ENCODE results near the gene ZMYND19. TPM values are rescaled to one million over a fixed set of nuclear protein-coding genes. Genes with fewer than 3 reads are reported as not detected.
"Not testable (repeated sequence)": the region's sequence is repeated elsewhere in the genome, so short reads cannot be mapped to it uniquely, and the experiment has no call there.

The ZMYND19 gene
- total and polyA plus RNA-seq, 4 experiments from 2014 or later: 3.6 to 29.1 (median 20.2) TPM

DNA sequence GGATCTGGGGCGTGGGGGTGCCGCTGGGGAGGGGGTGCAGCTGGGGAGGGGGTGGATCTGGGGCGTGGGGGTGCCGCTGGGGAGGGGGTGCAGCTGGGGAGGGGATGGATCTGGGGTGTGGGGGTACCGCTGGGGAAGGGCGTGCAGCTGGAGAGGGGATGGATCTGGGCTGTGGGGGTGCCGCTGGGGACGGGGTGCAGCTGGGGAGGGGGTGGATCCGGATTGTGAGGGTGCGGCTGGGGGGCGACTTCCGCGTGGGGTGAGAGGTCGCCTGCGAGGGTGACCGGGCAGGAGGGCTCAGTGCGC is 39.4 kb downstream of the ZMYND19 start:
- H3K27ac ChIP-seq (ENCODE audit: low read depth, low read length): peak overlapping the region; percentile 62
- H3K27me3 ChIP-seq (ENCODE audit: insufficient read depth, low read length); H3K36me3 ChIP-seq (ENCODE audit: insufficient read depth, low read length); H3K27me3 Mint-ChIP-seq; H3K27ac Mint-ChIP-seq; H3K9me3 ChIP-seq (ENCODE audit: control insufficient read depth in 1 of 2, low read length in 2 of 2); DNase-seq; H3K9me3 Mint-ChIP-seq: not testable (repeated sequence)
- peak overlapping the region in 1 of 2 donors; percentile 63 for H3K4me3 ChIP-seq (ENCODE audit: low read length in 2 of 2)
- H3K4me1 ChIP-seq (ENCODE audit: insufficient read depth, low read length): peaks cover 15% of the 10 kb centered on the region
- ChIA-PET POLR2A (ENCODE audit: partially characterized antibody) (interaction anchor here (0.6 to 4.6 kb wide), 6 partner anchors 16 to 128 kb away, joined by 3 to 38 read pairs (median 4); partner anchors contain the start of genes DPH7, EHMT1, EXD3 and NSMF), CTCF (ENCODE audit: partially characterized antibody) (interaction anchor here (1.1 to 1.4 kb wide), 3 partner anchors 9 to 28 kb away, joined by 3 to 4 read pairs (median 4); partner anchors contain the start of gene DPH7)
- intact Hi-C loops (cut with micrococcal nuclease): loop anchor here (1.0 to 10.0 kb wide), 4 partner anchors 16 to 126 kb away; partner anchors contain the start of genes ARRDC1, DPH7, EXD3 and NOXA1
- peak overlapping the region in 7 of 8 donors; percentile 47 to 81 (median 61) for H3K4me3 Mint-ChIP-seq
- peaks cover 6 to 21% of the 10 kb centered on the region in 2 donors for H3K36me3 Mint-ChIP-seq
- peaks cover 10 to 23% (median 17%) of the 10 kb centered on the region in 4 donors for H3K4me1 Mint-ChIP-seq

DNA sequence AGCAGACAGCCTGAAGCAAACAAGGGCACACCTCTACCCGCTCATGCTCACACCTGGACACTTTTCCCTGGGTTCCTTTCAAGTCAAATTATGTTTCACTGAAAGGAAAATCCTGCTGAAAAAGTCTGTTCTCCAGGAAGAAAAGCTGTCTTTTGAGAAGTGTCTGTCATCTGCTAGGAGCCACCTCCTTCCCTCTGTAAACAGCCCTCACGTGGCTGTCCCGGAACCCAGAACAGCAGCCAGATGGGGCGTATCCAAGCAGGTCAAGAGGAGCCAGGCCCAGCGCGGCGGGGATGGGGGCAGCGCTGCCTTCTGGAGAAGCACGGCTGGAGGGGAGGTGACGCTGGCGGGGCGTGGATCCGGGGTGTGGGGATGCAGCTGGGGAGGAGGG is 40.1 kb downstream of the ZMYND19 start, which contains the start of gene PNPLA7:
Gene PNPLA7, minus strand, starts transcription at position 172 of the 391 bp plus-strand sequence. CDS start 205 bp downstream, outside the sequence.
- ChIA-PET CTCF (ENCODE audit: partially characterized antibody) (interaction anchor here (0.6 to 1.4 kb wide), 4 partner anchors 8 to 516 kb away, joined by 3 to 4 read pairs (median 4); partner anchors contain the start of gene DPH7), POLR2A (ENCODE audit: partially characterized antibody) (interaction anchor here (0.6 to 4.6 kb wide), 5 partner anchors 15 to 128 kb away, joined by 3 to 38 read pairs (median 4); partner anchors contain the start of genes DPH7, EHMT1 and EXD3)
- no peaks in the 10 kb centered on the region for H3K9me3 ChIP-seq (ENCODE audit: control insufficient read depth in 1 of 2, low read length in 2 of 2)
- no peaks in the 10 kb centered on the region for H3K27me3 ChIP-seq (ENCODE audit: insufficient read depth, low read length)
- H3K9me3 Mint-ChIP-seq: no peaks in the 10 kb centered on the region
- intact Hi-C loops (cut with micrococcal nuclease): loop anchor here (2.0 to 10.0 kb wide), 2 partner anchors 15 to 125 kb away; partner anchors contain the start of genes EXD3 and NOXA1
- H3K36me3 ChIP-seq (ENCODE audit: insufficient read depth, low read length): peaks cover 6% of the 10 kb centered on the region
- H3K4me3 ChIP-seq (ENCODE audit: low read length in 2 of 2): peak within 1 kb of the TSS in 1 of 2 donors; percentile 63
- peak; percentile 39 to 80 (median 46) for DNase-seq
- peak within 1 kb of the TSS; percentile 87 to 97 (median 92) for H3K4me3 Mint-ChIP-seq
- peak within 1 kb of the TSS; percentile 74 to 97 (median 91) for H3K27ac Mint-ChIP-seq
- H3K27me3 Mint-ChIP-seq: no peaks in the 10 kb centered on the region
- H3K27ac ChIP-seq (ENCODE audit: low read depth, low read length): peak within 1 kb of the TSS; percentile 62
- H3K4me1 Mint-ChIP-seq: peaks cover 10 to 23% (median 17%) of the 10 kb centered on the region in 4 donors
- H3K4me1 ChIP-seq (ENCODE audit: insufficient read depth, low read length): peaks cover 15% of the 10 kb centered on the region
- peaks cover 1 to 15% of the 10 kb centered on the region in 2 donors for H3K36me3 Mint-ChIP-seq

DNA sequence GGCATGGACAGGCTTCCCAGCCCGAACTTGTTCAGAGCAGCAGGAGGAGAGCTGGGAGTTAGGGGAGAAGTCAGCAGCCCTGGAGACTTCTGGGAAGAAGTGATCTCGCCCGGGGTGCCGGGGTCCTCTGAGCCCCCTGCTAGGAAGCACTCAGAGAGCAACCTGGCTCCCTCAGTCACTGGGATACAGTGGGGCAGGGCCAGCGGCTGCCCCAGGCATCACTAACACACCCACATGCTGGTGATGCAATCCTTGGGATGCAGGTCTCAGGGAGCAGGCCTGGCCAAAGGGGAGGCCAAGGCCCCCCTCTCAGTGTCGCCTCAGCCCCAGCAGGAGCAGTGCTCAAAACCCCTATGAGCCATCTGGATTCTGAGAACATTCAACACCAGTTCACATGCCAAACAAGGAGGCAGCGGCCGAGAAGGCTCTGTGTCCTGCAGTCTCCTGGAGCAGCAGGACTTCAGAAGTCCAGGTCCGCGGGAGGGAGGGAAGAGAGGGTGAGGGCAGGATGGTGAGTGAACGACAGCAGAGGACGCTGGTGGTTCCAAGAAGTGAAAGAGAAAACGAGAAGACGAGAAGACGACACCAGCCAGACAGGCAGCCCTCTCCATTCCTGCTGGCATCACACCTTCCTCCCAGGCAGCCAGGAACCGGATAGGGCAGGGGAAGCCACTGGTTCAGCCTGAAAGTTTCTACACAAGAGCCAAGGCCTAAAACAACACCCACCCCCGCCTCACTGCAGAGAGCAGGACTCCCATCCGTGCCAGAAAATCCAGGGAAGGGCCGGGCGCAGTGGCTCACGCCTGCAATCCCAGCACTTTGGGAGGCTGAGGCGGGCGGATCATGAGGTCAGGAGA is 42.4 kb downstream of the ZMYND19 start:
- ChIA-PET POLR2A (ENCODE audit: partially characterized antibody) (no interaction called here), CTCF (ENCODE audit: partially characterized antibody) (no interaction called here)
- Histone ChIP-seq H3K27ac (ENCODE audit: low read depth, low read length) (no peak overlapping the region), H3K27me3 (ENCODE audit: insufficient read depth, low read length) (no peaks in the 10 kb centered on the region), H3K9me3 (ENCODE audit: control insufficient read depth in 1 of 2, low read length in 2 of 2) (no peaks in the 10 kb centered on the region), H3K4me1 (ENCODE audit: insufficient read depth, low read length) (peaks cover 15% of the 10 kb centered on the region), H3K4me3 (ENCODE audit: low read length in 2 of 2) (no peak overlapping the region), H3K36me3 (ENCODE audit: insufficient read depth, low read length) (no peaks in the 10 kb centered on the region)
- intact Hi-C loops (cut with micrococcal nuclease): no loop called here
- peak overlapping the region in 6 of 8 donors; percentile 5 to 77 (median 56) for H3K4me3 Mint-ChIP-seq
- H3K27ac Mint-ChIP-seq: peak overlapping the region in 4 of 7 donors; percentile 23 to 59 (median 42)
- no peaks in the 10 kb centered on the region for H3K27me3 Mint-ChIP-seq
- peaks cover 8 to 23% (median 17%) of the 10 kb centered on the region in 4 donors for H3K4me1 Mint-ChIP-seq
- no peak for DNase-seq
- H3K36me3 Mint-ChIP-seq: peaks cover 0 to 7% of the 10 kb centered on the region in 2 donors
- H3K9me3 Mint-ChIP-seq: no peaks in the 10 kb centered on the region

DNA sequence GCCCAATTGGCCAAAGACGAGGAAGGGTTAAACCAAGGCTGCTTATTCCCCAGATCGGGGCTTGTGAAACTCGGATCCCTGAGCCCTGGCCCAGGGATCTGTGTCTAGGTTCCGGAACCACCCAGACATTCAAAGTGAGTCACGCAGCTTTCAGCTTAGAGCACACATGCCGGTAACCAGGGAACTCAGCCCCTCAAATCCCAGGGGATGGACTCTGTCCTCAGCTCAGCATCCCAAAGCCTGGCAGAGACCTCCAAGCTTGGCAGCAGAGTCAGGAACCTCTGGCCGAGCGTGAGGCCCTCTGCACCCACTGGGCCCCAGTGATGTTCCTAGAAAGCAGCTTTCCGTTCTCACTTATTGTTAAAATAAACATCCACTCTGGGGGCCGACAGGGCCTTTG is 45.2 kb downstream of the ZMYND19 start:
- peaks cover 0 to under 1% of the 10 kb centered on the region in 2 donors for H3K36me3 Mint-ChIP-seq
- H3K9me3 ChIP-seq (ENCODE audit: control insufficient read depth in 1 of 2, low read length in 2 of 2): no peaks in the 10 kb centered on the region
- no peak overlapping the region for H3K27ac ChIP-seq (ENCODE audit: low read depth, low read length)
- H3K4me1 Mint-ChIP-seq: peaks cover 3 to 15% (median 9%) of the 10 kb centered on the region in 4 donors
- ChIA-PET CTCF (ENCODE audit: partially characterized antibody) (no interaction called here), POLR2A (ENCODE audit: partially characterized antibody) (no interaction called here)
- H3K4me1 ChIP-seq (ENCODE audit: insufficient read depth, low read length): peaks cover 7% of the 10 kb centered on the region
- H3K27me3 Mint-ChIP-seq: no peaks in the 10 kb centered on the region
- no peaks in the 10 kb centered on the region for H3K9me3 Mint-ChIP-seq
- intact Hi-C loops (cut with micrococcal nuclease): no loop called here
- no peak overlapping the region for H3K27ac Mint-ChIP-seq
- no peak for DNase-seq
- H3K4me3 Mint-ChIP-seq: no peak overlapping the region
- H3K4me3 ChIP-seq (ENCODE audit: low read length in 2 of 2): no peak overlapping the region
- no peaks in the 10 kb centered on the region for H3K27me3 ChIP-seq (ENCODE audit: insufficient read depth, low read length)
- no peaks in the 10 kb centered on the region for H3K36me3 ChIP-seq (ENCODE audit: insufficient read depth, low read length)

DNA sequence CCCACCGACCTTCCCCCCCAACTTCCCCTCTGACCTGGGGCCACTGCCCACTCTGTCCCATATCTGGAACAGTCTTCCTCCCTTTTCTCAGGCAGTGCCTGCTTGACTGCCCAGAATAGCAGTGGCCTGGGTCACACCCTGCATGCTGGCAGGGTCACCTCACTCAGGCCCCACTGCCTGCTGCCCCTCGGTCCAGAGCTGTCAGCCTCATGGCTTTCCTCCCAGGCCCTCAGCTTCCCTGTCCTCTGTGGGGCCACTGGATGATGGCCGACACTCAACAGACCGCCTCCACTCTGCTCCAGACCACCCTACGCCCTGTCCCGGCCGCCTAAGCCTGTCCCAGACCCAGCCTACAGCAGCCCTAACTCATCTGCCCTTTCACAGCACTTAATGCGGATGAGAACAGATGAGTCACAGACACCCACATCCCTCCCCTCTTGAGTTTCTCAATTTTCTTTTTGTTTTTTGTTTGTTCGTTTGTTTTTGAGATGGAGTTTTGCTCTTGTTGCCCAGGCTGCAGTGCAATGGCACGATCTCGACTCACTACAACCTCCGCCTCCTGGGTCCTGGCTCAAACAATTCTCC is 46.0 kb downstream of the ZMYND19 start:
- no peak overlapping the region for H3K27ac ChIP-seq (ENCODE audit: low read depth, low read length)
- intact Hi-C loops (cut with micrococcal nuclease): no loop called here
- no peaks in the 10 kb centered on the region for H3K36me3 Mint-ChIP-seq
- no peak overlapping the region for H3K4me3 ChIP-seq (ENCODE audit: low read length in 2 of 2)
- H3K27me3 Mint-ChIP-seq: no peaks in the 10 kb centered on the region
- H3K9me3 ChIP-seq (ENCODE audit: control insufficient read depth in 1 of 2, low read length in 2 of 2): no peaks in the 10 kb centered on the region
- H3K9me3 Mint-ChIP-seq: no peaks in the 10 kb centered on the region
- no peaks in the 10 kb centered on the region for H3K27me3 ChIP-seq (ENCODE audit: insufficient read depth, low read length)
- H3K4me1 Mint-ChIP-seq: peaks cover 2 to 8% (median 3%) of the 10 kb centered on the region in 4 donors
- H3K4me1 ChIP-seq (ENCODE audit: insufficient read depth, low read length): no peaks in the 10 kb centered on the region
- ChIA-PET POLR2A (ENCODE audit: partially characterized antibody) (no interaction called here), CTCF (ENCODE audit: partially characterized antibody) (no interaction called here)
- H3K36me3 ChIP-seq (ENCODE audit: insufficient read depth, low read length): no peaks in the 10 kb centered on the region
- no peak for DNase-seq
- no peak overlapping the region for H3K4me3 Mint-ChIP-seq
- no peak overlapping the region for H3K27ac Mint-ChIP-seq

DNA sequence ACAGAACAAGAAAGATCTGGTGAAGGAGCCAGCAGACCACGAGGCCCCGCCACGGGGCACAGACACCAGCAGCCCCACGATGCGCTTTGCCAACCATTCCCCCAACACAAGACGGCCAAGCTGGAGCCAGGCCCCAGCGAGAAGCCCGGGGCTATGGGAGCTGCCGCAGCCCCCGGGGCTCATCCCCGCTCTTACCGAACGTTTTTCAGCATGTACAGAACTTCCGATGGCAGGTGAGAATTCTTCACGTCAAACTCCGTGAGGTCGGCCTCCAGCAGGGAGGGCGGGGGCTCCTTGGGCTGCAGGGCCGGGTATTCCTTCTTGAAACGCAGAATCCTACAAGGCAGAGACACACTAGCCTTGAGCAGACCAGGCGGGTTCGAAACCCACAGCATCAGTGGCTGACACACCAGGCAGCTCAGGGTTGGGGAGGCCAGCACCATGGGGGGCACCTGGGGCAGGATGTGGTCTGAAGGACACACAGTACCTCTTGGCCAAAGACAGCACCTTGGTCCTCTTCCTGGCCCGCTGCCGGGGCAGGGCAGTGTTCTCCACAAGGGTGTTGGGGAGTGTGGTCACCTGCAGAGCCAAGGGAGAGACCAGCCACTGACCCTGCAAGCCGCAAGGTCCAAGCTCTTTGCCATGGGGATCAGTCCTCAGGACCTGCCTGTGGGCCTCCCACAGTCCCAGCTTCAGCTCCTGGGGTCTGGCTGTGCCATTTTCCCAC is 46.9 kb downstream of the ZMYND19 start:
- intact Hi-C loops (cut with micrococcal nuclease): no loop called here
- H3K4me1 Mint-ChIP-seq: peaks cover 2 to 4% (median 3%) of the 10 kb centered on the region in 4 donors
- no peak for DNase-seq
- H3K27me3 ChIP-seq (ENCODE audit: insufficient read depth, low read length): no peaks in the 10 kb centered on the region
- H3K9me3 ChIP-seq (ENCODE audit: control insufficient read depth in 1 of 2, low read length in 2 of 2): no peaks in the 10 kb centered on the region
- no peaks in the 10 kb centered on the region for H3K27me3 Mint-ChIP-seq
- H3K4me1 ChIP-seq (ENCODE audit: insufficient read depth, low read length): no peaks in the 10 kb centered on the region
- H3K36me3 ChIP-seq (ENCODE audit: insufficient read depth, low read length): no peaks in the 10 kb centered on the region
- H3K36me3 Mint-ChIP-seq: no peaks in the 10 kb centered on the region
- no peak overlapping the region for H3K4me3 ChIP-seq (ENCODE audit: low read length in 2 of 2)
- H3K27ac ChIP-seq (ENCODE audit: low read depth, low read length): no peak overlapping the region
- H3K9me3 Mint-ChIP-seq: no peaks in the 10 kb centered on the region
- H3K27ac Mint-ChIP-seq: no peak overlapping the region
- H3K4me3 Mint-ChIP-seq: no peak overlapping the region
- CTCF ChIA-PET (ENCODE audit: partially characterized antibody): no interaction called here
- POLR2A ChIA-PET (ENCODE audit: partially characterized antibody): no interaction called here

Data from CD4-positive, alpha-beta memory T cell (primary cell).